WTC11 (cell line): ENCODE results near the gene C16orf74. TPM values are rescaled to one million over a fixed set of nuclear protein-coding genes. Genes with fewer than 3 reads are reported as not detected.

Experiments
- ATAC-seq: fragments of 200-7000 bp; cut with Tn5 transposase; 2 replicates; pipeline ENCODE4 v1.10.0; 2021; ENCODE audit warnings: mild to moderate bottlenecking, moderate library complexity
- CTCF ChIA-PET: fragments of 300-600 bp; sonication (Branson Sonifier 250); formaldehyde crosslinking; loops from one replicate; lab custom pipeline; 2021; ENCODE audit warnings: antibody characterized with exemption; lab: Charles Lee
- POLR2A ChIA-PET: fragments of 350-600 bp; sonication (Branson Sonifier 250); formaldehyde crosslinking; loops from one replicate; lab custom pipeline; 2021; ENCODE audit warnings: antibody characterized with exemption; lab: Charles Lee
- DNase-seq: peaks from one replicate; pipeline ENCODE4 v3.0.0; 2021; ENCODE audit warnings: low spot score
- H3K27ac Mint-ChIP-seq: 2 replicates; pipeline ENCODE4 v1.8.0; 2021; ENCODE audit warnings: mixed read lengths
- H3K27me3 Mint-ChIP-seq: 2 replicates; pipeline ENCODE4 v1.8.0; 2021; ENCODE audit warnings: low read depth, mild to moderate bottlenecking, moderate library complexity, mixed read lengths
- H3K36me3 Mint-ChIP-seq: 2 replicates; pipeline ENCODE4 v1.8.0; 2021; ENCODE audit warnings: mixed read lengths
- H3K4me1 Mint-ChIP-seq: 2 replicates; pipeline ENCODE4 v1.8.0; 2022; ENCODE audit warnings: mixed read lengths
- H3K4me3 Mint-ChIP-seq: 2 replicates; pipeline ENCODE4 v1.8.0; 2021; ENCODE audit warnings: mild to moderate bottlenecking, moderate library complexity, mixed read lengths
- H3K9me3 Mint-ChIP-seq: 2 replicates; pipeline ENCODE4 v1.8.0; 2021; ENCODE audit warnings: mixed read lengths
- AR ChIP-seq: fragments of 250-450 bp; sonication (Bioruptor Pico); IDR thresholded peaks from 2 replicates; pipeline ENCODE4 v1.9.0; 2021; ENCODE audit warnings: mild to moderate bottlenecking
- ATF1 ChIP-seq: sonication (generic); formaldehyde crosslinking; IDR thresholded peaks from 2 replicates; pipeline ENCODE4 v1.8.1; 2023; ENCODE audit warnings: mild to moderate bottlenecking, moderate library complexity, missing genetic modification reagents
- CREB1 ChIP-seq: sonication (generic); formaldehyde crosslinking; IDR thresholded peaks from 2 replicates; pipeline ENCODE4 v1.8.0; 2023; ENCODE audit warnings: mild to moderate bottlenecking, missing genetic modification reagents
- CTCF ChIP-seq: fragments of 200-600 bp; IDR thresholded peaks from 2 replicates; pipeline ENCODE4 v1.8.0; 2022; ENCODE audit warnings: antibody characterized with exemption
- ERG ChIP-seq: fragments of 250-450 bp; sonication (Bioruptor Pico); IDR thresholded peaks from 2 replicates; pipeline ENCODE4 v1.8.0; 2021; ENCODE audit warnings: mild to moderate bottlenecking
- ESRRA ChIP-seq: sonication (generic); formaldehyde crosslinking; IDR thresholded peaks from 2 replicates; pipeline ENCODE4 v1.8.1; 2022; ENCODE audit warnings: mild to moderate bottlenecking, missing genetic modification reagents, borderline replicate concordance
- FOXK1 ChIP-seq: sonication (generic); formaldehyde crosslinking; IDR thresholded peaks from 2 replicates; pipeline ENCODE4 v1.8.0; 2022; ENCODE audit warnings: mild to moderate bottlenecking, moderate library complexity, missing genetic modification reagents
- FOXP1 ChIP-seq: sonication (generic); formaldehyde crosslinking; IDR thresholded peaks from 2 replicates; pipeline ENCODE4 v1.8.0; 2022; ENCODE audit warnings: missing genetic modification reagents, mild to moderate bottlenecking, moderate library complexity, borderline replicate concordance
- GTF2I ChIP-seq: fragments of 250-450 bp; sonication (Bioruptor Pico); conservative IDR thresholded peaks from 2 replicates; pipeline ENCODE4 v1.4.0; 2021; ENCODE audit warnings: mild to moderate bottlenecking
- HMGA2 ChIP-seq: fragments of 250-450 bp; sonication (Bioruptor Pico); IDR thresholded peaks from 2 replicates; pipeline ENCODE4 v1.4.0; 2021; ENCODE audit warnings: mild to moderate bottlenecking, moderate library complexity
- JUN ChIP-seq: sonication (generic); formaldehyde crosslinking; IDR thresholded peaks from 2 replicates; pipeline ENCODE4 v1.8.0; 2023; ENCODE audit warnings: mild to moderate bottlenecking, missing genetic modification reagents
- PRRX2 ChIP-seq: fragments of 250-450 bp; sonication (Bioruptor Pico); IDR thresholded peaks from 2 replicates; pipeline ENCODE4 v1.8.0; 2021; ENCODE audit warnings: mild to moderate bottlenecking
- SMAD3 ChIP-seq: sonication (generic); formaldehyde crosslinking; IDR thresholded peaks from 2 replicates; pipeline ENCODE4 v1.8.0; 2022; ENCODE audit warnings: missing genetic modification reagents, mild to moderate bottlenecking, borderline replicate concordance
- TEAD4 ChIP-seq: sonication (generic); formaldehyde crosslinking; IDR thresholded peaks from 2 replicates; pipeline ENCODE4 v1.8.0; 2022; ENCODE audit warnings: mild to moderate bottlenecking, missing genetic modification reagents
- ZNF121 ChIP-seq: sonication (generic); formaldehyde crosslinking; IDR thresholded peaks from 2 replicates; pipeline ENCODE4 v1.8.0; 2023; ENCODE audit warnings: missing genetic modification reagents
- ZNF317 ChIP-seq: sonication (generic); formaldehyde crosslinking; IDR thresholded peaks from 2 replicates; pipeline ENCODE4 v1.8.1; 2023; ENCODE audit warnings: low read depth, mild to moderate bottlenecking, moderate library complexity, missing genetic modification reagents, borderline replicate concordance
- ZNF416 ChIP-seq: fragments of 250-450 bp; sonication (Bioruptor Pico); IDR thresholded peaks from 2 replicates; pipeline ENCODE4 v1.9.0; 2021; ENCODE audit warnings: mild to moderate bottlenecking, inconsistent platforms
- total RNA-seq: library from RNA; stranded (reverse); gene quantifications from 3 replicates; pipeline ENCODE4 v1.2.3, GENCODE V29; 2021
- TF ChIP-seq, protein P1 (sequence below): fragments of 250-450 bp; sonication (Bioruptor Pico); IDR thresholded peaks from 2 replicates; pipeline ENCODE4 v1.9.0; 2021; ENCODE audit warnings: mild to moderate bottlenecking, borderline replicate concordance
- TF ChIP-seq, protein P2 (sequence below): sonication (generic); formaldehyde crosslinking; conservative IDR thresholded peaks from 2 replicates; pipeline ENCODE4 v1.8.1; 2023; ENCODE audit warnings: mild to moderate bottlenecking, low read depth, missing genetic modification reagents, moderate library complexity
- TF ChIP-seq, protein P3 (sequence below): sonication (generic); formaldehyde crosslinking; IDR thresholded peaks from 2 replicates; pipeline ENCODE4 v1.8.0; 2022; ENCODE audit warnings: mild to moderate bottlenecking, missing genetic modification reagents

The C16orf74 gene
- total RNA-seq, 1 experiment from 2014 or later: 8.3 TPM

DNA sequence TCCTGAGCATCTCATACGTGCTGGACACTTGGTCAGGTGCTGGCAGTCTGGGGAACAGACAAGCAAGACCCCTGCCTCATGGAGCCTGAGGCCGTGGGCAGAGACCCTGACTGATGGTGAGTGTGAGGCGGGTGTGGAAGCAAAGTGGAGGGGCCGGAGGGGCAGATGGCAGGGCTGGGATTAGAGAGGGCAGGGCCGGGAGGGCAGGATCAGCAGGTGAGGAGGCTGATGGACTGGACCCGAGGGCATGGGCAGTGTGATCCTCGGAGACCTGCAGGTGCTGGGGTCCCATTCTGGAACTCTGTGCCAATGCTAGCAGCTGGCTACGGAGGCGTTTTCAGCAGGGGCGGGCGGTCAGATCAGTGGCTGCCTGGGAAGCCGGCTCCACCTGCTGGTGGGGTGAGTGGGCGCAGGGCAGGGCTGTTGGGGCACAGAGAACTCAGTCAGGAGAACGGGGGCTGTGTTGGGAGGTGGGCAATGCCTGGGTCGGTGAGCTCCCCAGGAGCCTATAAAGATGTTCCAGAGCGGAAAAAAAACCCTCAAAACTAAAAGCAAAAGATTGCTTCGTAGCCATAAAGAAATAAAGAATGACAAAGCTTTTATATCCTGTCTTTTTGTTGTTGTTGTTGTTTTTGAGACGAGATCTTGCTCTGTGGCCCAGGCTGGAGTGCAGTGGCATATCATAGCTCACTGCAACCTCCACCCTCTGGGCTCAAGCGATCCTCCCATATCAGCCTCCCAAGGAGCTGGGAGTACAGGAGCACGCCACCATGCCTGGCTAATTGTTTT, 8.9 kb upstream of the C16orf74 start:
- Mint-ChIP-seq H3K36me3 (no peaks in the 10 kb centered on the region), H3K4me3 (no peak overlapping the region), H3K9me3 (no peaks in the 10 kb centered on the region), H3K27ac (no peak overlapping the region), H3K4me1 (no peaks in the 10 kb centered on the region), H3K27me3 (peaks cover 7% of the 10 kb centered on the region)
- ATAC-seq: peak; percentile 88
- POLR2A ChIA-PET: no interaction called here
- DNase-seq: peak; percentile 75
- peak; percentile 36; the same call in 1 of the 2 replicates for TF ChIP-seq CTCF
- no peak for TF ChIP-seq AR (CRISPR knock-in tag)
- no peak for TF ChIP-seq FOXP1 (CRISPR knock-in tag)
- TF ChIP-seq SMAD3 (CRISPR knock-in tag): no peak
- no peak for TF ChIP-seq ATF1 (CRISPR knock-in tag)
- 0 out of 2 replicates have a peak, but pooled peaks have one; percentile 29 for TF ChIP-seq ZNF121 (CRISPR knock-in tag)
- no peak for TF ChIP-seq CREB1 (CRISPR knock-in tag)
- CTCF ChIA-PET: interaction anchor here (0.5 to 2.5 kb wide), 15 partner anchors 8 to 507 kb away, joined by 3 to 9 read pairs (median 4); no protein-coding TSS in a partner anchor

- no peak for DNase-seq
- no peaks in the 10 kb centered on the region for H3K9me3 Mint-ChIP-seq
- TF ChIP-seq ERG (CRISPR knock-in tag) (no peak), ESRRA (no peak), JUN (CRISPR knock-in tag) (no peak), GTF2I (CRISPR knock-in tag) (no peak), FOXK1 (CRISPR knock-in tag) (no peak), ZNF317 (no peak), TEAD4 (CRISPR knock-in tag) (no peak), ZNF416 (CRISPR knock-in tag) (no peak), PRRX2 (no peak), HMGA2 (CRISPR knock-in tag) (no peak)
- TF ChIP-seq, protein P1, sequence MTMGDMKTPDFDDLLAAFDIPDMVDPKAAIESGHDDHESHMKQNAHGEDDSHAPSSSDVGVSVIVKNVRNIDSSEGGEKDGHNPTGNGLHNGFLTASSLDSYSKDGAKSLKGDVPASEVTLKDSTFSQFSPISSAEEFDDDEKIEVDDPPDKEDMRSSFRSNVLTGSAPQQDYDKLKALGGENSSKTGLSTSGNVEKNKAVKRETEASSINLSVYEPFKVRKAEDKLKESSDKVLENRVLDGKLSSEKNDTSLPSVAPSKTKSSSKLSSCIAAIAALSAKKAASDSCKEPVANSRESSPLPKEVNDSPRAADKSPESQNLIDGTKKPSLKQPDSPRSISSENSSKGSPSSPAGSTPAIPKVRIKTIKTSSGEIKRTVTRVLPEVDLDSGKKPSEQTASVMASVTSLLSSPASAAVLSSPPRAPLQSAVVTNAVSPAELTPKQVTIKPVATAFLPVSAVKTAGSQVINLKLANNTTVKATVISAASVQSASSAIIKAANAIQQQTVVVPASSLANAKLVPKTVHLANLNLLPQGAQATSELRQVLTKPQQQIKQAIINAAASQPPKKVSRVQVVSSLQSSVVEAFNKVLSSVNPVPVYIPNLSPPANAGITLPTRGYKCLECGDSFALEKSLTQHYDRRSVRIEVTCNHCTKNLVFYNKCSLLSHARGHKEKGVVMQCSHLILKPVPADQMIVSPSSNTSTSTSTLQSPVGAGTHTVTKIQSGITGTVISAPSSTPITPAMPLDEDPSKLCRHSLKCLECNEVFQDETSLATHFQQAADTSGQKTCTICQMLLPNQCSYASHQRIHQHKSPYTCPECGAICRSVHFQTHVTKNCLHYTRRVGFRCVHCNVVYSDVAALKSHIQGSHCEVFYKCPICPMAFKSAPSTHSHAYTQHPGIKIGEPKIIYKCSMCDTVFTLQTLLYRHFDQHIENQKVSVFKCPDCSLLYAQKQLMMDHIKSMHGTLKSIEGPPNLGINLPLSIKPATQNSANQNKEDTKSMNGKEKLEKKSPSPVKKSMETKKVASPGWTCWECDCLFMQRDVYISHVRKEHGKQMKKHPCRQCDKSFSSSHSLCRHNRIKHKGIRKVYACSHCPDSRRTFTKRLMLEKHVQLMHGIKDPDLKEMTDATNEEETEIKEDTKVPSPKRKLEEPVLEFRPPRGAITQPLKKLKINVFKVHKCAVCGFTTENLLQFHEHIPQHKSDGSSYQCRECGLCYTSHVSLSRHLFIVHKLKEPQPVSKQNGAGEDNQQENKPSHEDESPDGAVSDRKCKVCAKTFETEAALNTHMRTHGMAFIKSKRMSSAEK (CRISPR knock-in tag): no peak
- TF ChIP-seq, protein P2, sequence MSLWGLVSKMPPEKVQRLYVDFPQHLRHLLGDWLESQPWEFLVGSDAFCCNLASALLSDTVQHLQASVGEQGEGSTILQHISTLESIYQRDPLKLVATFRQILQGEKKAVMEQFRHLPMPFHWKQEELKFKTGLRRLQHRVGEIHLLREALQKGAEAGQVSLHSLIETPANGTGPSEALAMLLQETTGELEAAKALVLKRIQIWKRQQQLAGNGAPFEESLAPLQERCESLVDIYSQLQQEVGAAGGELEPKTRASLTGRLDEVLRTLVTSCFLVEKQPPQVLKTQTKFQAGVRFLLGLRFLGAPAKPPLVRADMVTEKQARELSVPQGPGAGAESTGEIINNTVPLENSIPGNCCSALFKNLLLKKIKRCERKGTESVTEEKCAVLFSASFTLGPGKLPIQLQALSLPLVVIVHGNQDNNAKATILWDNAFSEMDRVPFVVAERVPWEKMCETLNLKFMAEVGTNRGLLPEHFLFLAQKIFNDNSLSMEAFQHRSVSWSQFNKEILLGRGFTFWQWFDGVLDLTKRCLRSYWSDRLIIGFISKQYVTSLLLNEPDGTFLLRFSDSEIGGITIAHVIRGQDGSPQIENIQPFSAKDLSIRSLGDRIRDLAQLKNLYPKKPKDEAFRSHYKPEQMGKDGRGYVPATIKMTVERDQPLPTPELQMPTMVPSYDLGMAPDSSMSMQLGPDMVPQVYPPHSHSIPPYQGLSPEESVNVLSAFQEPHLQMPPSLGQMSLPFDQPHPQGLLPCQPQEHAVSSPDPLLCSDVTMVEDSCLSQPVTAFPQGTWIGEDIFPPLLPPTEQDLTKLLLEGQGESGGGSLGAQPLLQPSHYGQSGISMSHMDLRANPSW: no peak
- TF ChIP-seq, protein P3, sequence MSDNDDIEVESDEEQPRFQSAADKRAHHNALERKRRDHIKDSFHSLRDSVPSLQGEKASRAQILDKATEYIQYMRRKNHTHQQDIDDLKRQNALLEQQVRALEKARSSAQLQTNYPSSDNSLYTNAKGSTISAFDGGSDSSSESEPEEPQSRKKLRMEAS (CRISPR knock-in tag): no peak
- TF ChIP-seq, all 79 proteins: peak for 0
- peaks cover 4% of the 10 kb centered on the region; the same call in 1 of the 2 replicates for H3K4me1 Mint-ChIP-seq
- ChIA-PET POLR2A (no interaction called here), CTCF (interaction anchor here (0.5 to 2.5 kb wide), 12 partner anchors 8 to 507 kb away, joined by 3 to 9 read pairs (median 3); no protein-coding TSS in a partner anchor)
- no peak for ATAC-seq
- peaks cover 7% of the 10 kb centered on the region for H3K27me3 Mint-ChIP-seq
- no peak overlapping the region for H3K27ac Mint-ChIP-seq
- no peaks in the 10 kb centered on the region for H3K36me3 Mint-ChIP-seq
- no peak overlapping the region for H3K4me3 Mint-ChIP-seq
Measured at GRCh38 chr16:85759136-85759535, 8.2 kb upstream of the C16orf74 start.
